NT2/D1 (cell line): ENCODE data around the gene ZIM2.
A peak's percentile ranks its signal among the peaks of the same experiment; 100 is the strongest.

Source experiments
- DNase-seq: peaks from one replicate; pipeline ENCODE4 v3.0.0-alpha.2; 2011; ENCODE audit warnings: low read depth, low spot score
- H3K27me3 ChIP-seq: 2 replicates; pipeline ENCODE4 v1.6.0; 2011; ENCODE audit warnings: mild to moderate bottlenecking; ENCODE audit not compliant: insufficient read length, insufficient read depth
- H3K36me3 ChIP-seq: 2 replicates; pipeline ENCODE4 v1.6.1; 2011; ENCODE audit warnings: mild to moderate bottlenecking, low read length, mixed read lengths; ENCODE audit not compliant: insufficient read depth, insufficient read length
- H3K4me1 ChIP-seq: 2 replicates; pipeline ENCODE4 v1.5.1; 2011; ENCODE audit not compliant: insufficient read depth, insufficient read length
- H3K4me3 ChIP-seq: 2 replicates; pipeline ENCODE4 v1.5.1; 2011; ENCODE audit warnings: low read depth; ENCODE audit not compliant: insufficient read length
- H3K9ac ChIP-seq: 2 replicates; pipeline ENCODE4 v1.6.0; 2011; ENCODE audit warnings: low read depth; ENCODE audit not compliant: insufficient read length
- H3K9me3 ChIP-seq: 2 replicates; pipeline ENCODE4 v1.5.1; 2011; ENCODE audit warnings: mild to moderate bottlenecking, low read length; ENCODE audit not compliant: insufficient read depth
- SUZ12 ChIP-seq: IDR thresholded peaks from 2 replicates; pipeline ENCODE4 v1.6.1; 2011; ENCODE audit not compliant: insufficient read length, insufficient read depth; ENCODE audit errors: extremely low read depth
- YY1 ChIP-seq: IDR thresholded peaks from 2 replicates; pipeline ENCODE4 v1.6.1; 2011; ENCODE audit not compliant: insufficient read length, insufficient read depth
- ZNF274 ChIP-seq: IDR thresholded peaks from 2 replicates; pipeline ENCODE4 v1.6.1; 2011; ENCODE audit warnings: mild to moderate bottlenecking, low read depth, low read length

ZIM2 gene

GRCh38 chr19:56808717-56809392 is 31.7 kb downstream of the ZIM2 start:
- no peaks in the 10 kb centered on the region for H3K4me1 ChIP-seq
- H3K27me3 ChIP-seq, result no peaks in the 10 kb centered on the region
- peaks cover 17% of the 10 kb centered on the region; the same call in 1 of the 2 replicates for H3K9me3 ChIP-seq
- no peak for TF ChIP-seq SUZ12
- no peak for TF ChIP-seq ZNF274
- no peak for TF ChIP-seq YY1
- no peak overlapping the region for H3K9ac ChIP-seq
- DNase-seq, result no peak
- H3K4me3 ChIP-seq, result no peak overlapping the region
- peaks cover 20% of the 10 kb centered on the region for H3K36me3 ChIP-seq

- H3K9me3 ChIP-seq, result peaks cover 31% of the 10 kb centered on the region
- no peak overlapping the region for H3K9ac ChIP-seq
- DNase-seq, result no peak
- H3K36me3 ChIP-seq, result peaks cover 6% of the 10 kb centered on the region
- H3K4me1 ChIP-seq, result no peaks in the 10 kb centered on the region
- H3K4me3 ChIP-seq, result no peak overlapping the region
- TF ChIP-seq SUZ12 (no peak), YY1 (no peak), ZNF274 (no peak)
- H3K27me3 ChIP-seq, result no peaks in the 10 kb centered on the region
Observed at GRCh38 chr19:56806639-56807038, 33.9 kb downstream of the ZIM2 start.

- H3K4me3 ChIP-seq, result no peak overlapping the region
- no peaks in the 10 kb centered on the region for H3K4me1 ChIP-seq
- H3K9ac ChIP-seq, result no peak overlapping the region
- DNase-seq, result no peak
- no peak for TF ChIP-seq YY1
- TF ChIP-seq SUZ12, result no peak
- TF ChIP-seq ZNF274, result no peak
- H3K36me3 ChIP-seq, result peaks cover 8% of the 10 kb centered on the region
- H3K9me3 ChIP-seq, result no peaks in the 10 kb centered on the region
- H3K27me3 ChIP-seq, result no peaks in the 10 kb centered on the region
Observed at GRCh38 chr19:56778351-56778750, 62.2 kb downstream of the ZIM2 start.

- Histone ChIP-seq H3K9me3 (peaks cover 15% of the 10 kb centered on the region; the same call in 1 of the 2 replicates), H3K9ac (no peak overlapping the region), H3K27me3 (no peaks in the 10 kb centered on the region), H3K4me1 (peaks cover 4% of the 10 kb centered on the region), H3K4me3 (no peak overlapping the region), H3K36me3 (peaks cover 6% of the 10 kb centered on the region)
- DNase-seq, result no peak
- no peak for TF ChIP-seq ZNF274
- TF ChIP-seq YY1, result no peak
- no peak for TF ChIP-seq SUZ12
Observed at GRCh38 chr19:56769650-56770049, 70.9 kb downstream of the ZIM2 start.

GRCh38 chr19:56765137-56765536 is 75.4 kb downstream of the ZIM2 start:
- DNase-seq, result peak; percentile 59

GRCh38 chr19:56764196-56764695 is 76.3 kb downstream of the ZIM2 start:
- Histone ChIP-seq H3K9me3 (peaks cover 30% of the 10 kb centered on the region; the same call in 1 of the 2 replicates), H3K9ac (no peak overlapping the region), H3K27me3 (no peaks in the 10 kb centered on the region), H3K36me3 (peaks cover 3% of the 10 kb centered on the region), H3K4me1 (peaks cover 4% of the 10 kb centered on the region), H3K4me3 (no peak overlapping the region)
- TF ChIP-seq YY1 (no peak), SUZ12 (no peak), ZNF274 (no peak)
- DNase-seq, result no peak

More at GRCh38 chr19:56765137-56765536, 75.4 kb downstream of the ZIM2 start:
- H3K9me3 ChIP-seq, result peaks cover 30% of the 10 kb centered on the region; the same call in 1 of the 2 replicates
- no peak for TF ChIP-seq SUZ12
- TF ChIP-seq ZNF274, result no peak
- TF ChIP-seq YY1, result no peak
- no peaks in the 10 kb centered on the region for H3K27me3 ChIP-seq
- H3K9ac ChIP-seq, result peak overlapping the region; percentile 14
- H3K4me3 ChIP-seq, result peak overlapping the region; percentile 68
- peaks cover 3% of the 10 kb centered on the region for H3K36me3 ChIP-seq
- peaks cover 4% of the 10 kb centered on the region for H3K4me1 ChIP-seq

- DNase-seq, result no peak
- no peak overlapping the region for H3K4me3 ChIP-seq
Observed at GRCh38 chr19:56760842-56761241, 79.7 kb downstream of the ZIM2 start.

More at GRCh38 chr19:56760842-56761241, 79.7 kb downstream of the ZIM2 start:
- TF ChIP-seq ZNF274, result no peak
- TF ChIP-seq SUZ12, result no peak
- no peak for TF ChIP-seq YY1
- Histone ChIP-seq H3K9ac (no peak overlapping the region), H3K4me1 (peaks cover 4% of the 10 kb centered on the region), H3K36me3 (no peaks in the 10 kb centered on the region), H3K9me3 (peaks cover 23% of the 10 kb centered on the region; the same call in 1 of the 2 replicates), H3K27me3 (no peaks in the 10 kb centered on the region)
